Mucosa of descending colon (tissue), 3 donors: ENCODE results near the gene KIF23. TPM values are rescaled to one million over a fixed set of nuclear protein-coding genes. Genes with fewer than 3 reads are reported as not detected.

ENCODE experiments used
- ATAC-seq: fragments of 200-7000 bp; cut with Tn5 transposase; one replicate; pipeline ENCODE4 v1.9.1; 2020; ENCODE audit warnings: mild to moderate bottlenecking, moderate library complexity
- DNase-seq, 3 donors: peaks; one replicate each; pipeline ENCODE4 v3.0.0-alpha.2; 2020
- H3K36me3 ChIP-seq: fragments of 200-600 bp; one replicate; pipeline ENCODE4 v1.8.0; 2021; ENCODE audit warnings: low read depth, mild to moderate bottlenecking
- H3K4me1 ChIP-seq: fragments of 200-600 bp; one replicate; pipeline ENCODE4 v1.8.0; 2021; ENCODE audit warnings: low read depth, mild to moderate bottlenecking
- H3K4me3 ChIP-seq: fragments of 200-600 bp; one replicate; pipeline ENCODE4 v1.8.0; 2021; ENCODE audit warnings: mild to moderate bottlenecking
- H3K9me3 ChIP-seq: fragments of 200-600 bp; one replicate; pipeline ENCODE4 v1.8.0; 2021; ENCODE audit warnings: mild to moderate bottlenecking
- CTCF ChIP-seq: fragments of 200-600 bp; IDR thresholded peaks from one replicate; pipeline ENCODE4 v1.8.0; 2022; ENCODE audit warnings: antibody characterized with exemption, mild to moderate bottlenecking
- intact Hi-C, 2 donors: fragments of 100-400 bp; cut with DNase I in 1 of 2; cut with micrococcal nuclease in 1 of 2; formaldehyde crosslinking; loops; one replicate each; pipeline versions ENCODE4 v1.11.0 to v1.11.1; 2022; cut with DNase I, micrococcal nuclease
- total RNA-seq, 3 donors: library from RNA; stranded (reverse); fragmentation: NEBNext Ultra II Directional in 2 of 3; extraction: Animal tissue kit (Norgen Biotek cat#: 25700) in 2 of 3; gene quantifications; one replicate each; pipeline versions ENCODE4 v1.2.1 to v1.2.4, GENCODE V29; 2021 to 2023
- donor health status: DM: no; HTN: no; CAD: no; lungs with moderate emphysema.
- donor health status: DM: no; HTN: no; CAD: no.
- donor health status: DM: no; HTN: yes; CAD: no.

KIF23 gene
- total RNA-seq, 3 donors from 2014 or later: 3.1 to 11.2 (median 4.4) TPM

GRCh38 chr15:69407719-69408400 lies 6.3 kb upstream of the KIF23 start:
- intact Hi-C loops: no loop called here
- ATAC-seq (no peak), DNase-seq (no peak)
- Histone ChIP-seq H3K4me3 (no peak overlapping the region), H3K9me3 (no peaks in the 10 kb centered on the region), H3K4me1 (no peaks in the 10 kb centered on the region), H3K36me3 (no peaks in the 10 kb centered on the region)
- TF ChIP-seq CTCF: no peak

- ATAC-seq (no peak), DNase-seq (no peak)
- Histone ChIP-seq H3K9me3 (no peaks in the 10 kb centered on the region), H3K36me3 (no peaks in the 10 kb centered on the region), H3K4me3 (no peak overlapping the region), H3K4me1 (peaks cover 3% of the 10 kb centered on the region)
- intact Hi-C loops: no loop called here
- TF ChIP-seq CTCF: no peak
Measured at GRCh38 chr15:69408841-69409240, 5.3 kb upstream of the KIF23 start.

- H3K4me3 ChIP-seq: no peak overlapping the region
- ATAC-seq: no peak
- no peak for DNase-seq
- no peaks in the 10 kb centered on the region for H3K36me3 ChIP-seq
- intact Hi-C loops: no loop called here
- peaks cover 5% of the 10 kb centered on the region for H3K4me1 ChIP-seq
- no peak for TF ChIP-seq CTCF
- no peaks in the 10 kb centered on the region for H3K9me3 ChIP-seq
Measured at GRCh38 chr15:69410248-69410874, 3.8 kb upstream of the KIF23 start.

- peaks cover 5% of the 10 kb centered on the region for H3K4me1 ChIP-seq
- H3K36me3 ChIP-seq: no peaks in the 10 kb centered on the region
- TF ChIP-seq CTCF: no peak
- H3K4me3 ChIP-seq: no peak overlapping the region
- DNase-seq (no peak), ATAC-seq (no peak)
- intact Hi-C loops: no loop called here
- no peaks in the 10 kb centered on the region for H3K9me3 ChIP-seq
Measured at GRCh38 chr15:69412274-69412673, 1.9 kb upstream of the KIF23 start.

GRCh38 chr15:69412701-69413100 lies 1.4 kb upstream of the KIF23 start:
- TF ChIP-seq CTCF: no peak
- no peak overlapping the region for H3K4me3 ChIP-seq
- peaks cover 5% of the 10 kb centered on the region for H3K4me1 ChIP-seq
- ATAC-seq: no peak
- intact Hi-C loops: no loop called here
- H3K9me3 ChIP-seq: no peaks in the 10 kb centered on the region
- H3K36me3 ChIP-seq: no peaks in the 10 kb centered on the region
- DNase-seq: no peak
